C1 segment of cervical spinal cord (tissue), 14 donors: ENCODE results near the gene PP2D1.
"Not testable (repeated sequence)": the region's sequence is repeated elsewhere in the genome, so short reads cannot be mapped to it uniquely, and the experiment has no call there.

ENCODE experiments used
- DNase-seq, 14 donors: peaks; one replicate each; lab custom pipeline; 2025; lab: John Stamatoyannopoulos, UW

PP2D1 gene

DNA sequence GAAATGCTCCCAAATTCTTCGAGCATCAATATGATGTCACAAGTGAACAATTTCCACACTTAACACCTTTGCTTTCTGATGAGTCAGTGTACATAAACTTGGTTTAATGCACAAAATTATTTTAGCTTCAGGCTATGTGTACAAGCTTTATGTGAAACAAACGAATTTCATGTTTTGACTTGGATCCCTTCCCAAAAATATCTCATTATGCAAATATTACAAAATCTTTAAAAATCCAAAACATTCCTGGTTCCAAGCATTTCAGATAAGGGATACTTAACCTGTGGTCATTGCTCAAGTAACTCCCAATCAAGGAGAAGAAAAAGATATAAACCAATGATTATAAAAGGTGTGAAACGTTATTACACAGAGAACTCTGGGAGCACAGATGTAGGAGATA lies 40.0 kb downstream of the PP2D1 start:
- DNase-seq: no peak

DNA sequence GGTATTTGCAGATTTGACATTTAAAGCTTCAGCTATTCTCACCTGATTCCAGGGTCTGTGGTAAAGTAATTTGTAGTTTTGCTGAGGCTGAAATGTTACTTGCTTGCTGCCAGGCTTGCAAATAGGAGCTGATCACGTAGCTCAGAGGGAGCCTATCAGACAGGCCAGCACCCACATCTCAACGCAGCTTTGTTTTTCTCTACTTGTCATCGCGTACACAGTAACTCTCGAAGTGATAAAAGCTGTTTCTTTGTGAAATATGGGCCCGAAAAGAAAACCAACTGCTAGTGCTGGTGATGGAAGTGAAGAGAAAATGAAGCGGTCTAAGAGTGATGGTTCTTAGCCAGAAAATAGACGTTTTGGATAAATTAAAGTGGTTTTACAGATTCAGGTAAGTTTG lies 41.7 kb downstream of the PP2D1 start:
- no peak for DNase-seq

GRCh38 chr3:19967812-19968211 lies 44.3 kb downstream of the PP2D1 start:
- DNase-seq: no peak

DNA sequence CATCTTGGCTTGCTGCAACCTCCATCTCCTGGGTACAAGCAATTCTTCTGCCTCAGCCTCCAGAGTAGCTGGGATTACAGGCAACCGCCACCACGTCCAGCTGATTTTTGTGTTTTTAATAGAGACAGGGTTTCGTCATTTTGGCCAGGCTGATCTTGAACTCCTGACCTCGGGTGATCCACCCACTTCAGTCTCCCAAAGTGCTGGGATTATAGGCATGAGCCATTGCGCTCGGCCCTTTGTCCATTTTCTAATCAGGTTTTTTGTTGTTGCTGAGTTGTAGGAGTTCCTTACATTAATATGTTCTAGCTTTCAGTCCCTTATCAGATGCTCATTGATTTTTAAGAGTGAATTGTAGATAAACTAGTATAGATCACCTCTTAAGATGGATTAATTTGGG lies 44.9 kb downstream of the PP2D1 start:
- DNase-seq: no peak

DNA sequence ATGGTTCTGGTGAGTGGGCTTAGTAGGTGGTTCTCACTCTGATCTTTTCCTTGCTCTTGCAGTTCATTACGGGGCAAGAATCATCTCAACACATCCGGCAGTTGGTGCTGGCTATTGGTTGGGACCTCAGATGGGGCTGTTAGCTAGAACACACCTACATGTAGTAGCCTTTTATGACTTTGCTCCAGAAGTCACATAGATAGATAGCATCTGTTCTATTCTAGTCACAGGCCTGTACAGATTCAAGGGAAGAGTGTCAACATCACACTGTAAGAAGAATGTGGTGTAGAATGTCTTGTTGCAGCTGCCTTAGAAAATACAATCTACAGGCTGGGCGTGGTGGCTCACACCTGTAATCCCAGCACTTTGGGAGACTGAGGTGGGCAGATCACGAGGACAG lies 50.1 kb downstream of the PP2D1 start:
- no peak for DNase-seq

DNA sequence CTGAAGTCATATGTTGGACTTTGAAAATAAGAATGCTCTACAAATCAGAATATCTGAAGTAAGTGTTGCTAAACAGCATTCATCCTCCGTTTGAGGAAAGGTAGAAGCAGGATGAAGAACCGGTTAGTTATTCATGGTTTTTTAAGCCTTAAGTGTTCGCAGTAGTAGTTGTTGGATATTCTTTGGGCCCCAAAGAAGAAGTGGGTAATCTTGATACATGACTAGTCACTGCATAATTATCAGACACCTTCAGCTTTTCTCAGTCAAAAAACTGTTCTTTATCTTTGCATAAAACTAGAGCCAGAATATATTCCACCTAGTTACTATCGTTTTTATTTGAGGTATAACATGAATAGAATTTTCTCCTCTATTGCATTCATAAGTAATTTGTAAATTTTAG lies 51.4 kb downstream of the PP2D1 start:
- DNase-seq: no peak

DNA sequence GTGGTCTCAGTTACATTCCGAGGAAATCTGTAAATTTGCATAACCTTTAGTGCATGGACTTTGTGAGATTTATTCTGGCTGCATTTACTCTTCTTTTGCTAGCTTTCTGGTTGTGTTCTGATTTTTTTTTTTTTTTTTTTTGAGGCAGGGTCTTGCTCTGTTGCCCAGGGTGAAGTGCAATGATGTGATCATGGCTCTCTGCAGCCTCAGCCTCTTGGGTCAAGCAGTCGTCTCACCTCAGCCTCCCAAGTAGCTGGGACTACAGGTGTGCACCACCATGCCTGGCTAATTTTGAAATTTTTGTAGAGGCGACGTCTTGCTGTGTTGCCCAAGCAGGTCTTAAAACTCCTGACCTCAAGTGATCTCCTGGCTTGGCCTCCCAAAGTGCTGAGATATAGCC lies 52.6 kb downstream of the PP2D1 start:
- no peak for DNase-seq

- DNase-seq: not testable (repeated sequence)
Measured at GRCh38 chr3:19957354-19957753, 54.7 kb downstream of the PP2D1 start.

DNA sequence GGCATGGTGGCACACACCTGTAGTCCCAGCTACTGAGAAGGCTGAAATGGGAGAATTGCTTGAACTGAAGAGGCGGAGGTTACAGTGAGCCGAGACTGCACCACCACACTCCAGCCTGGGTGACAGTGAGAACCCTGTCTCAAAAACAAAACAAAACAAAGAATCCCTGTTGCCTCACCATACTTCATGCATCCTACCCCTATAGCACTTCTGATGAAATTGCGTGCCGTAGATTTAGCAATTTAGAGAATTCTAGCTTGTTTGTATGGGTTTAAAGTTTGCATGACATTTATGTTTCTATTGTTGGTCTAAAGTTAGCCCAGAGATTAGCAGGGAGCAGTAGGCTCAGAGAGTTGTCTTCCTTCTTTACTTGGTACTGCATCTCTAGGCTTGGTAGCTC lies 57.4 kb downstream of the PP2D1 start:
- no peak for DNase-seq

DNA sequence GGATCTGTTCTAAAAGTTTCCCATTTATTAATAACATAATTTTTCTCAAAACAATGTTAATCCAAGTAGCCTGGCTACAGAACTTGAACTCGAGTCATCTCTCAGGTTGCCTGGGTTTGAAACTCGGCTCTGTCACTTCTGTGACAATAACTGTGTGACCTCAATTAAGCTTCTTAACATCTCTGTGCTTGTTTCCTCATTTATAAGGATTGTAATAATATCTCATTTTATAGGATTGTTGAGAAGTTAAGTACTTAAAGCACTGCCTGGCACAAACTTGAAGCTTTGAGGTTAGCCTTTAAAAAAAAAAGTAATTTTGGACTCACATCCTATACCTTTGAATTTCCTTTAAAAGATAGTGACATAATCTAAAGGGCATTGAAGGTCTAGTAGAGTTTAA lies 61.7 kb downstream of the PP2D1 start:
- no peak for DNase-seq

GRCh38 chr3:19948226-19948591 lies 63.9 kb downstream of the PP2D1 start:
- no peak for DNase-seq

- DNase-seq: peak in 10 of 14 donors; percentile 39 to 77 (median 60)
Measured at GRCh38 chr3:19947549-19948225, 64.4 kb downstream of the PP2D1 start.

DNA sequence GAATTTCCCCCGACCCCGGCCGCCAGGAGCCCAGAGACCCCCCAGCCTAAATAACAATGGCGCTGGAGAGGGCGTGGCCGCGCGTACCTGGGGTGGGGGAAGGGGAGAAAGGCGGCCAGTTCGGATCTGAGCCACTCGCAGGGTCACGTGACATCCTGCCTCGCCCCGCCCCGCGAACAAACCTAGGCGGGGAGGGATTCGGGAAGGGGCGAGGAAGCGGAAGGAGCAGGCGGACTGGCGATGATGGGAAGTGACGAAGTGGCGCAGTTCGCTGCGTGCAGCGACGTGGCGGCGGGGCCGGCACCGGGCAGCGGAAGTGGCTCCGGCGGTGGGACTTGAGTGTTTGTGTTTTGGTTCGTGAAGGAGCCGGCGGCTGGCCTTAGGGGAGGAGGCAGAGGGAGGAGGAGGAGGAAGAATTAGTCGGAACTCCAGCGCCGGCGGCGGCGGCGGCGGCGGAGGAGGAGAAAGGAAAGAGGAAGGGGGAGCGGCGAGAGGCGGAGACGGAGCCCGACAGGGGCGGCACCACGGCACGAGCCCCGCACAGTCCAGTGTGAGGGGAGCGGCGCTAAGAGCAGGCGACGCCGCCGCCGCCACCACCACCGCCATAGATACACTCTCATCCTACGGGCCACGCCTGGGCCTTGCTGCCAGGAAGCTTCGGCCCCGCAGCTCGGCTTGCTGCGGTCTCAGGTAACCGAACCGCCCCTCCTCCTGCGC lies 65.1 kb downstream of the PP2D1 start, which contains the start of gene RAB5A:
TSS of gene RAB5A (plus strand) at position 266 of the 717 bp plus-strand sequence. CDS start 3,802 bp downstream, outside the sequence.
- peak; percentile 67 to 97 (median 94) for DNase-seq

DNA sequence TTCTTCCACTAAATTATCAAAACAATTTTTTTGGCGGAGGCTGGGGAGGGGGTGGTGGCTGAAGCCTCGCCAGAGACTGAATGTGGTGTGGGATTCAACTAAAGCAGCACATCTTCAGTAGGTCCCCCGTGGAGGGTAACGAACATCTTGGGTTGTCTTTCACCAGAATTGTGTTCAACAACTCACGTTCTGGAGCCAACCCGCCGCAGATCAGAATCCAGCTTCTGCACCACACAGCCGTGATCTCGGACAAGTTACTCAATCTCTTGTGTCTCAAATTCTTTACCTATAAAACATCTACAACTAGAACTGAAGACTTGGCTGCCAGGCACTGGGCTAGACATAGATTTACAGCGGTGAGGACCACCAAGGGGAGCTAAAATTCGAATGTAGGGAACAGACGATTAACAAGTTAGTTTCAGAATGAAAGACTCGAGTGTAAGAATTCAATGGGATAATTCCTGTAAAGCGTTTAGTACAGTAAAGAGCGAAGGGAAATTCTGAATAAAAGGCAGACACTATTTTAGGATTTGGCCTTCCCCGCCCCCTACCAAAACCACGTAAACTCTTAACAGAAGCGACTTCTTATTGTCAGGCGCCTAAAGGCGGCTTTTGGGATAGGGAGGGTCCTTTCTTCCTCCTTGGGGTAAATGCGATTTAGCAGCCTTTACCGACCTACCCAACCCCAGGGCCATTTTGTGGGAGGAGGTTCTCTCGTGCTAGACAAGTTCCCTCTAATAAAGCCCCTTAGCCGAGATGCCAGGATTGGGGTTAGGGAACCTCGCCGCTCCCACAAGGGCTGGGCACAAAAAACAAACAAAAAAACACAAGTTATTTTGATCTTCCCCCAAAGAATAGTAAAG lies 65.9 kb downstream of the PP2D1 start:
- peak in 6 of 14 donors; percentile 6 to 72 (median 36) for DNase-seq

DNA sequence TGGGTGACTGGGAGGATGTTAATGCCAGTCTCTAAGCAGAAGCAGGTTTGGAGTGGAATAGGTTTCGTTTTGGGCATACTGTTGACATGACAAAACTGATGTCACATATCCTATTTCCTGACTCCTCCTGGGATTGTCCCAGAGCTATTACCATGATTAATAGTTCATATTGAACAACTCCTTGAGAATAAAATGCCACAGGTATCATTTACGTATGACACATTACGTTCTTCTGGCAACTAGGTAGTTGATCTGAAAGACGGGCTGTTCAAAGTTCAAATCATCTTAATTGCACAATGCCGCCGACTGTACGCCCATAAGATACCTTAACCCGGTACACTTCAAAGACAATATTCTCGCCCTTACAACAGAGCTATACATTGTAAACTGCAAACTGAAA lies 66.5 kb downstream of the PP2D1 start:
- DNase-seq: no peak

- no peak for DNase-seq
Measured at GRCh38 chr3:19940643-19941042, 71.4 kb downstream of the PP2D1 start.

GRCh38 chr3:19938295-19938627 lies 73.8 kb downstream of the PP2D1 start:
- no peak for DNase-seq

DNA sequence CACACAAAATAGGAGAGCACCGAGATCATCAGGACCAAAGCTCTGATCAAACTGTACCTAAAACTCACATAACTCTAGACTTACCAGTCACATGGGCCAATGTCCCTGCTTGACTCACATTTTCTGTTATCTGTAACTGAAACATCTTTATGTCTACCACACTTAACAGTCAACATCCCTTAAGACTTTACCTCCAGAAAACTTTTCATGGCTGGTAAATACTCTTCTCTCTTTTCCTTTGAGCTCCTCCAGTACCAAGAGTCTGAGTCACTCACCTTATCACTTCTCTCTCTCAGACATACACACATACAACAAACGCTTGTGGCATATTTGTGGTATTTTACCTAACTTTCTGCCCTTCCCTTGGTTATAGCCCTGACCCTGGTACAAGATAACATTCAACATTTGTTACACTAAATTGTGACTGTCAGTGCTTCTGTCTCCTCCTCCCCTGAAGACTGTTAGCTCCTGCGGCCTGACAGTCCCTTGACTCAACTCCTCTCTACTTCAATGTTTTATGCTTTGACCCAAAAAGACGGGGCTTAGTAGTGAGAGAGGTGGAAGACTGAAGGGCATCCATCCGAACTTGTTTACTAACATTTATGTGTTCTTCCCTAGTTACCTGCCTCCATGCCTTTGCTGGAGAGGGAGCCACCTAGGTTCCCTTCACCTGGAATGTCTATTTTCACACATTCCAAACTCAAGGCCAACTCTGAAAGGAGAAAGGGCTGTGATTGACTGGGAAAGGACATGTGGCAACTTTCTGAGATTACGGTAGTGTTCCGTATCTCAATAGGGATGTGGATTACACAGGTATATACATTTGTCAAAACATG lies 74.4 kb downstream of the PP2D1 start:
- no peak for DNase-seq
